IMR-90 (cell line): ENCODE data around the gene EIF4A3.

Experiments used
- BHLHE40 ChIP-seq: fragments of 150-350 bp; IDR thresholded peaks from 2 replicates; pipeline ENCODE4 v1.6.1; 2016; ENCODE audit warnings: mild to moderate bottlenecking, low read depth, low read length
- CEBPB ChIP-seq: IDR thresholded peaks from 2 replicates; pipeline ENCODE4 v1.6.1; 2012; ENCODE audit warnings: low read depth, low read length, improper control_type of control experiment
- FOS ChIP-seq: fragments of 150-350 bp; IDR thresholded peaks from 2 replicates; pipeline ENCODE4 v1.6.1; 2016; ENCODE audit warnings: low read depth, low read length
- MAFK ChIP-seq: IDR thresholded peaks from 2 replicates; pipeline ENCODE4 v1.6.1; 2012; ENCODE audit warnings: low read depth, low read length, improper control_type of control experiment
- MAZ ChIP-seq: IDR thresholded peaks from 2 replicates; pipeline ENCODE4 v1.6.1; 2012; ENCODE audit warnings: low read depth, mild to moderate bottlenecking, low read length, improper control_type of control experiment, moderate library complexity, borderline replicate concordance
- MXI1 ChIP-seq: IDR thresholded peaks from 2 replicates; pipeline ENCODE4 v1.6.1; 2012; ENCODE audit warnings: low read depth, mild to moderate bottlenecking, low read length, moderate library complexity, borderline replicate concordance
- NFE2L2 ChIP-seq: fragments of 150-350 bp; IDR thresholded peaks from 2 replicates; pipeline ENCODE4 v1.6.1; 2016; ENCODE audit warnings: low read depth, mild to moderate bottlenecking, low read length
- POLR2A ChIP-seq: IDR thresholded peaks from 2 replicates; pipeline ENCODE4 v1.6.1; 2012; ENCODE audit warnings: mild to moderate bottlenecking, low read depth, low read length
- RAD21 ChIP-seq: IDR thresholded peaks from 2 replicates; pipeline ENCODE4 v1.6.1; 2012; ENCODE audit warnings: low read length, improper control_type of control experiment
- RCOR1 ChIP-seq: IDR thresholded peaks from 2 replicates; pipeline ENCODE4 v1.6.1; 2012; ENCODE audit warnings: mild to moderate bottlenecking, low read length, improper control_type of control experiment; ENCODE audit not compliant: insufficient replicate concordance
- SMC3 ChIP-seq: fragments of 150-350 bp; IDR thresholded peaks from 2 replicates; pipeline ENCODE4 v1.6.1; 2016; ENCODE audit warnings: low read depth, mild to moderate bottlenecking, antibody characterized with exemption, low read length, moderate library complexity
- TF ChIP-seq, protein P1 (sequence below): conservative IDR thresholded peaks from 2 replicates; pipeline ENCODE4 v1.5.1; 2012; ENCODE audit warnings: mild to moderate bottlenecking, low read depth, low read length, improper control_type of control experiment
- TF ChIP-seq, protein P2 (sequence below): fragments of 150-350 bp; IDR thresholded peaks from 2 replicates; pipeline ENCODE4 v1.6.1; 2017; ENCODE audit warnings: mild to moderate bottlenecking, antibody characterized with exemption, low read length, low read depth
- TF ChIP-seq, protein P3 (sequence below): fragments of 150-350 bp; IDR thresholded peaks from 2 replicates; pipeline ENCODE4 v1.6.1; 2016; ENCODE audit warnings: low read depth, mild to moderate bottlenecking, low read length, moderate library complexity, borderline replicate concordance

DNA sequence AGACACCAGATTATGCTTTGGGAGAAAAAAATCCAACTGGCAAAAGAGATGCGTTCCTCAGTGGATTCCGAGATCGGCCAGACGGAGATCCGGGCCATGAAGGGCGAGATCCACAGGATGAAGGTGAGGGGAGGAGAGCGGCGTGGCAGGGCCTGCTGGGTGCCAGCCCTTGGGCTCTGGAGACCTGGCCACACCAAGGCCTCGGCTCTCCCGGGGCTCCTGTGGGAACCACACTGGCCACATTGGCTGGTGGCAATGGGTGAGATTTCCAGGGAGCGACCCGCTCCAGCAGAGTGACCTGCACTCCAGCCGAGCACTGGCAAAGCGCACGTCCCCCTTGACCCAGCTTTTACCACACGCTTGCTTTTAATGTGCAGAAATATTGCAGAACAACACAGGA, 57.2 kb downstream of the EIF4A3 start:
- TF ChIP-seq CEBPB (no peak), POLR2A (no peak), MAZ (no peak), BHLHE40 (no peak), RAD21 (no peak), MAFK (no peak), SMC3 (no peak), RCOR1 (no peak), MXI1 (no peak), FOS (no peak), NFE2L2 (no peak)
- TF ChIP-seq, protein P1, sequence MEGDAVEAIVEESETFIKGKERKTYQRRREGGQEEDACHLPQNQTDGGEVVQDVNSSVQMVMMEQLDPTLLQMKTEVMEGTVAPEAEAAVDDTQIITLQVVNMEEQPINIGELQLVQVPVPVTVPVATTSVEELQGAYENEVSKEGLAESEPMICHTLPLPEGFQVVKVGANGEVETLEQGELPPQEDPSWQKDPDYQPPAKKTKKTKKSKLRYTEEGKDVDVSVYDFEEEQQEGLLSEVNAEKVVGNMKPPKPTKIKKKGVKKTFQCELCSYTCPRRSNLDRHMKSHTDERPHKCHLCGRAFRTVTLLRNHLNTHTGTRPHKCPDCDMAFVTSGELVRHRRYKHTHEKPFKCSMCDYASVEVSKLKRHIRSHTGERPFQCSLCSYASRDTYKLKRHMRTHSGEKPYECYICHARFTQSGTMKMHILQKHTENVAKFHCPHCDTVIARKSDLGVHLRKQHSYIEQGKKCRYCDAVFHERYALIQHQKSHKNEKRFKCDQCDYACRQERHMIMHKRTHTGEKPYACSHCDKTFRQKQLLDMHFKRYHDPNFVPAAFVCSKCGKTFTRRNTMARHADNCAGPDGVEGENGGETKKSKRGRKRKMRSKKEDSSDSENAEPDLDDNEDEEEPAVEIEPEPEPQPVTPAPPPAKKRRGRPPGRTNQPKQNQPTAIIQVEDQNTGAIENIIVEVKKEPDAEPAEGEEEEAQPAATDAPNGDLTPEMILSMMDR: no peak
- TF ChIP-seq, protein P2, sequence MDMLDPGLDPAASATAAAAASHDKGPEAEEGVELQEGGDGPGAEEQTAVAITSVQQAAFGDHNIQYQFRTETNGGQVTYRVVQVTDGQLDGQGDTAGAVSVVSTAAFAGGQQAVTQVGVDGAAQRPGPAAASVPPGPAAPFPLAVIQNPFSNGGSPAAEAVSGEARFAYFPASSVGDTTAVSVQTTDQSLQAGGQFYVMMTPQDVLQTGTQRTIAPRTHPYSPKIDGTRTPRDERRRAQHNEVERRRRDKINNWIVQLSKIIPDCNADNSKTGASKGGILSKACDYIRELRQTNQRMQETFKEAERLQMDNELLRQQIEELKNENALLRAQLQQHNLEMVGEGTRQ: no peak
- TF ChIP-seq, protein P3, sequence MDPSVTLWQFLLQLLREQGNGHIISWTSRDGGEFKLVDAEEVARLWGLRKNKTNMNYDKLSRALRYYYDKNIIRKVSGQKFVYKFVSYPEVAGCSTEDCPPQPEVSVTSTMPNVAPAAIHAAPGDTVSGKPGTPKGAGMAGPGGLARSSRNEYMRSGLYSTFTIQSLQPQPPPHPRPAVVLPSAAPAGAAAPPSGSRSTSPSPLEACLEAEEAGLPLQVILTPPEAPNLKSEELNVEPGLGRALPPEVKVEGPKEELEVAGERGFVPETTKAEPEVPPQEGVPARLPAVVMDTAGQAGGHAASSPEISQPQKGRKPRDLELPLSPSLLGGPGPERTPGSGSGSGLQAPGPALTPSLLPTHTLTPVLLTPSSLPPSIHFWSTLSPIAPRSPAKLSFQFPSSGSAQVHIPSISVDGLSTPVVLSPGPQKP: no peak
